ENCODE data around the gene RNU1-4.
"Not testable (repeated sequence)": the region's sequence is repeated elsewhere in the genome, so short reads cannot be mapped to it uniquely, and the experiment has no call there.

The RNU1-4 gene

GRCh38 chr1:16701189-16701588, 39.1 kb upstream of the RNU1-4 start:
- not testable (repeated sequence) for H3K9ac ChIP-seq (ENCODE audit: low read length); H3K4me3 ChIP-seq (ENCODE audit: low read depth in 1 of 2, low read length in 2 of 2); H3K27me3 ChIP-seq (ENCODE audit: control insufficient read depth in 1 of 2, insufficient read depth in 2 of 2, low read length in 2 of 2); H3K27ac ChIP-seq (ENCODE audit: low read depth, low read length); H3K36me3 ChIP-seq (ENCODE audit: insufficient read depth, low read length); H3K9me3 ChIP-seq (ENCODE audit: low read length); H3K4me1 ChIP-seq (ENCODE audit: insufficient read depth, low read length)

GRCh38 chr1:16702280-16702679, 38.0 kb upstream of the RNU1-4 start:
- H3K4me1 ChIP-seq (ENCODE audit: insufficient read depth, low read length); H3K9me3 ChIP-seq (ENCODE audit: low read length); H3K4me3 ChIP-seq (ENCODE audit: low read depth in 1 of 2, low read length in 2 of 2); H3K9ac ChIP-seq (ENCODE audit: low read length); H3K27ac ChIP-seq (ENCODE audit: low read depth, low read length); H3K27me3 ChIP-seq (ENCODE audit: control insufficient read depth in 1 of 2, insufficient read depth in 2 of 2, low read length in 2 of 2); H3K36me3 ChIP-seq (ENCODE audit: insufficient read depth, low read length): not testable (repeated sequence)

DNA sequence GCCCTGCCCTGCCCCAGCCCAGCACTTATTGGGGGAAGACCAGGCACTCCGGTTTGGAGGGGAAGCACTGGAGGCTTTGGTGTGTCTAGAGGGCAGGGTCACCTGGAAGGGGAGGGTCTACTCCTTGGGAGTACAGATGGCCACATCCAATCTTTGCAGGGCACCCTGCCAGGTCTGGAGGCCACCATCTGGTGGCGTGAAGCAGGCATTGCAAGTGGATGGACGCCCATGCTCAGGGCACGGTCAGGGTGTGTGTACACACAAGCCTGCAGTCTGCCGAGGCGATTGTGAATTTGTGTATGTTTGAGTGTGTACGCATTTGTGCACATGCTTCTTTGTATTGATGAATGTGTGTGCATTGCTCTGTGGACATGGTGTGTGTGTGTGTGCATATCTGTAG, 37.2 kb upstream of the RNU1-4 start:
- H3K27me3 ChIP-seq (ENCODE audit: control insufficient read depth in 1 of 2, insufficient read depth in 2 of 2, low read length in 2 of 2); H3K27ac ChIP-seq (ENCODE audit: low read depth, low read length); H3K9me3 ChIP-seq (ENCODE audit: low read length); H3K9ac ChIP-seq (ENCODE audit: low read length); H3K4me1 ChIP-seq (ENCODE audit: insufficient read depth, low read length); H3K4me3 ChIP-seq (ENCODE audit: low read depth in 1 of 2, low read length in 2 of 2); H3K36me3 ChIP-seq (ENCODE audit: insufficient read depth, low read length): not testable (repeated sequence)

DNA sequence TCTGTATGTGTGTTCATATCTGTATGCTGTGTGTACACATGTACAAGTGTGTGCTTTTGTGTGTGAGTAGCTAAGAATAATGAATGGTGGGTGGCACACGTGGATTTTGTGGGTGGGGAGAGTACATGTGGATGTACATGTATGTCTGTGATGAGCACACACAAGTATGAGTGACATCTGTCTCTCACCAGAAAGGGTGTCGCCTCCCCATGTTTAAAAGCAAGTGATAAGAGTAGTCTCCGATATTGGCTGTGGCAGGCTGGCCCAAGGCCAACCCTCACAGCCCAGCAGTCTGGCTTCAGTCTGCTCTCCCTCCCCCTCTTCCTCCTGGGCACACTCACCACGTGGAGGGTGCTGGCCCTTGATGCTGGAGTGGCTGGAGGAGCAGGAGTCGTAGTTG, 36.7 kb upstream of the RNU1-4 start:
- H3K27ac ChIP-seq (ENCODE audit: low read depth, low read length); H3K9me3 ChIP-seq (ENCODE audit: low read length); H3K4me1 ChIP-seq (ENCODE audit: insufficient read depth, low read length); H3K9ac ChIP-seq (ENCODE audit: low read length); H3K4me3 ChIP-seq (ENCODE audit: low read depth in 1 of 2, low read length in 2 of 2); H3K36me3 ChIP-seq (ENCODE audit: insufficient read depth, low read length); H3K27me3 ChIP-seq (ENCODE audit: control insufficient read depth in 1 of 2, insufficient read depth in 2 of 2, low read length in 2 of 2): not testable (repeated sequence)

DNA sequence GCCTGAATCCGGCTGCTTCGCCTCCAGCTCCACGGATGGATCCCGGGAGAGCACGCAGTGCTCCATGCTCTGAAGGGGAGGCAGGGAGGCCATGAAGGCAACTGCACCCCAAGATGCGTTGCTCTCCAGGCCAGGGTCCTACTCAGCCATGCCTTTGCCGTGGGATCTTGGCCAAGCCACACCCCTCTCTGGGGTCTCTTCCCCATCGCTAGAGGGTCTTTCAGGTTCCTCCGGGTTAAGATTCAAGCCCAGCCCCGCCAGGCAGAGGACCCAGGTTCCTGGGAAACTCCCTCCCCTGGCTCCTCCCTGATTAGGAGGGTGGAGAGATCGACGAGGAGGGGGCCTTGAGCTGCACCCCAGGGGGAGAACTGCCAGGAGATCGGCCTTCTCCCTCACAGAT, 36.2 kb upstream of the RNU1-4 start:
- H3K4me1 ChIP-seq (ENCODE audit: insufficient read depth, low read length); H3K4me3 ChIP-seq (ENCODE audit: low read depth in 1 of 2, low read length in 2 of 2); H3K9ac ChIP-seq (ENCODE audit: low read length); H3K27ac ChIP-seq (ENCODE audit: low read depth, low read length); H3K27me3 ChIP-seq (ENCODE audit: control insufficient read depth in 1 of 2, insufficient read depth in 2 of 2, low read length in 2 of 2); H3K9me3 ChIP-seq (ENCODE audit: low read length); H3K36me3 ChIP-seq (ENCODE audit: insufficient read depth, low read length): not testable (repeated sequence)

DNA sequence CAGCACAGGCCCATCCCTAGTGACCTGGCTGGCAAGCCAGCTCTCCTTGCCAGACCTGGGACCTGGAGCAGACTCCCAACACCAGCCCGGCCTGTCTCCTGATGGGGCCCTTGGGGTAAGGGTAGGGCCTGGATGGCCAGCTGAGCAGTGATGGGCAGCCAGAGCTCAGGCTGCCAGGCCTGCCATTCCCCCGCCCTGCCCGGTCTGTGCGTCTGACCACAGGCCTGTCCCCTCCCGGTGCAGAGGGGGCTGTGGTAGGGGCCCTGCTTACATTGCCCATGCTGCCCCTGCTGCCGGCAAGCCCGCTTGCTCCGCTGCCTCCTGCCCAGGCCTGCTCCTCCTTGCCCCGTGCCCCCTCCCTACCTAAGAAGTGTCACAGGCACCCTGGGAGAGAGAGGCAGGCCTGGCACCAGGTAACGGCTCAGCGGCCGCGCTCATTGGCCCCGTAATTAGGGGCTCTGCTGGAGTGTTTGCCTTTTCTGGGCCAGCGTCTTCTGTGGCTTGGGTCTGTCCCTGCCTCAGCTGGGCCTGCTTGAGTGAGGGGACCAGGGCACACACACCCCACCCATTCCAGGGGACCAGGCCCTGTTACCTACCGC, 35.7 kb upstream of the RNU1-4 start:
- H3K36me3 ChIP-seq (ENCODE audit: insufficient read depth, low read length); H3K4me3 ChIP-seq (ENCODE audit: low read depth in 1 of 2, low read length in 2 of 2); H3K9me3 ChIP-seq (ENCODE audit: low read length); H3K4me1 ChIP-seq (ENCODE audit: insufficient read depth, low read length); H3K27me3 ChIP-seq (ENCODE audit: control insufficient read depth in 1 of 2, insufficient read depth in 2 of 2, low read length in 2 of 2); H3K27ac ChIP-seq (ENCODE audit: low read depth, low read length); H3K9ac ChIP-seq (ENCODE audit: low read length): not testable (repeated sequence)

DNA sequence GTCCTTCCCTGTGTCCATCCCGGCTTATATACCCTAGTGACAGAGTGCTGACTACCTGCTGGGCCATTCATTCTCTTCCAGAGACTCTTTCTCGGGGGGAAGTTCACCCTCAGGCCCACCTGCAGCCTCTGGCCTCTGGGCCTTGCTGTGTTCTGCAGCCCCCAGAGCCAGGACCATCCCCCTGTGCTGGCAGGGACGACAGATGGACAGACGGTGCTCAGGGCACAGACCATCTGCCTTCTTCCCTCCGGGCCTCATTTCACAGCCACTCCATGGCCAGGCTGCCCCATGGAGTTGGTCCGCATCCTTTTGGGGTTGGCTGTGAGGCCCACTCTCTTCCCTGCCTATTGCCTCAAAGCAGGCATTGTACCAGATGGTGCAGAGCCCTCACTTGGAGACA, 34.0 kb upstream of the RNU1-4 start:
- H3K36me3 ChIP-seq (ENCODE audit: insufficient read depth, low read length); H3K9me3 ChIP-seq (ENCODE audit: low read length); H3K4me3 ChIP-seq (ENCODE audit: low read depth in 1 of 2, low read length in 2 of 2); H3K27me3 ChIP-seq (ENCODE audit: control insufficient read depth in 1 of 2, insufficient read depth in 2 of 2, low read length in 2 of 2); H3K27ac ChIP-seq (ENCODE audit: low read depth, low read length); H3K4me1 ChIP-seq (ENCODE audit: insufficient read depth, low read length); H3K9ac ChIP-seq (ENCODE audit: low read length): not testable (repeated sequence)

DNA sequence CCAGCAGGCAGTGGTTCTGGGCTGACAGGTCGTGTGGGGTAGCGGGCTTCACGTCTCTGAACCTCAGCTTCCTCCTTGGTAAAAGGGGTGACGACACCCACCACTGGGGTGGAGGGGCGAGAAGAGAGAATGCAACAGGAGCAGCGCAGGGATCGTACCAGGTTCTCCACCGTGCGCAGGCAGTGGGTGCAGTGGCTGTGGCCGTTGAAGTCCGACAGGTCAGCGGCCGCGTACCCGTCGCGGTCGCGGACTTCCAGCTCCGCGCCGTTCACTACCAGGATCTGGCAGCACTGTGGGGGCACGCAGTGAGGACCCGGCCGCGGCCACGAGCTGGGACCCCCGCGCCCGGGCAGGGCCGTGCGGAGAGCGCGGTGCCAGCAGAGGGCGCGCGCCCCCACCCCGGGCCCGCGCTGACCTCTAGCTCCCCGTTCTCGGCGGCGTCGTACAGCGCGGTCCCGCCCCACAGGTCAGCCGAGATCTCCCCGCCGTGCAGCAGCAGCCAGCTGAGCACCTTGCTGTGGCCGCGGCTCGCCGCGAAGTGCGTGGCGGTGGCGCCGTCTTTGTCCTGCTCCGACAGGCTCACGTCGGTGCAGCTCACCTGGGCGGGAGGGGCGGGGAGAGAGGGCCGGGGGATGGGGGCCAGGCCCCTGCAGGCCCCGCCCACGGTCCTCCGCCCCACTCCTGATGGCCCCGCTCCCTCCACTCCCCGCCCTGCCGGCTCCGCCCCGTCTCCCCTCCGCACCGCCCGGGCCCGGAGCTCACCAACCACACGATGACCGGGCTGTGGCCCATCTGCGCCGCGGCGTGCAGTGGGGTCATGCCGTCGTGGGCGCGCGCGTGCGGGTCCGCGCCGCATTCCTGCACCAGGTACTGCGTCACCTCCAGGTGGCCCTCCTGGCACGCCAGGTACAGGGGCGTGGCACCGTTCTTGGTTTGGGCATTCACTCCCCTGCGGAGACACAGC, 32.9 kb upstream of the RNU1-4 start:
- H3K9ac ChIP-seq (ENCODE audit: low read length); H3K4me1 ChIP-seq (ENCODE audit: insufficient read depth, low read length); H3K27ac ChIP-seq (ENCODE audit: low read depth, low read length); H3K9me3 ChIP-seq (ENCODE audit: low read length); H3K4me3 ChIP-seq (ENCODE audit: low read depth in 1 of 2, low read length in 2 of 2); H3K36me3 ChIP-seq (ENCODE audit: insufficient read depth, low read length); H3K27me3 ChIP-seq (ENCODE audit: control insufficient read depth in 1 of 2, insufficient read depth in 2 of 2, low read length in 2 of 2): not testable (repeated sequence)

GRCh38 chr1:16708704-16709103, 31.6 kb upstream of the RNU1-4 start:
- not testable (repeated sequence) for H3K9ac ChIP-seq (ENCODE audit: low read length); H3K36me3 ChIP-seq (ENCODE audit: insufficient read depth, low read length); H3K4me3 ChIP-seq (ENCODE audit: low read depth in 1 of 2, low read length in 2 of 2); H3K27me3 ChIP-seq (ENCODE audit: control insufficient read depth in 1 of 2, insufficient read depth in 2 of 2, low read length in 2 of 2); H3K4me1 ChIP-seq (ENCODE audit: insufficient read depth, low read length); H3K27ac ChIP-seq (ENCODE audit: low read depth, low read length); H3K9me3 ChIP-seq (ENCODE audit: low read length)

DNA sequence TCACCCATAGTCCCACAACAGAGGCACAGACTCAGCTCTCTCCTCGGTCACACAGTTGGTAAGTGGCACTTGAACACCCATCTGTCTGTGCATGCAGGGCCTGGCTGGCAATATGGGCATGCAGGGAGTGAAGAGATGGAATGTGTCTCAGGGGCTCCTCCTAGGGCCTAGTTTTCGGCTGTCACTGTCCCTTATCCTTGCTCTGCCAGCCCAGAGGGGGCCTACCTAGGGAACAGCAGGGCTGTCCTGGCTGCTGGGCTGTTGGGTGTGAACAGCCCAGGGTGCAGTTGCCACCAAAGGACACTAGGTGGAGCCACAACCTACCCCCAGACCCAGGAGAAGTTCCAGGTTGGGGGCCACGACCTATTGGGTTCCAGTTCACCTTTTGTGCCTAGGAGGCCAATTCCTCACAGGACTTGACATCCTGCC, 30.6 kb upstream of the RNU1-4 start:
- not testable (repeated sequence) for H3K36me3 ChIP-seq (ENCODE audit: insufficient read depth, low read length); H3K27me3 ChIP-seq (ENCODE audit: control insufficient read depth in 1 of 2, insufficient read depth in 2 of 2, low read length in 2 of 2); H3K4me3 ChIP-seq (ENCODE audit: low read depth in 1 of 2, low read length in 2 of 2); H3K27ac ChIP-seq (ENCODE audit: low read depth, low read length); H3K4me1 ChIP-seq (ENCODE audit: insufficient read depth, low read length); H3K9ac ChIP-seq (ENCODE audit: low read length); H3K9me3 ChIP-seq (ENCODE audit: low read length)

- H3K36me3 ChIP-seq (ENCODE audit: insufficient read depth, low read length); H3K27me3 ChIP-seq (ENCODE audit: control insufficient read depth in 1 of 2, insufficient read depth in 2 of 2, low read length in 2 of 2); H3K9ac ChIP-seq (ENCODE audit: low read length); H3K4me1 ChIP-seq (ENCODE audit: insufficient read depth, low read length); H3K9me3 ChIP-seq (ENCODE audit: low read length); H3K27ac ChIP-seq (ENCODE audit: low read depth, low read length); H3K4me3 ChIP-seq (ENCODE audit: low read depth in 1 of 2, low read length in 2 of 2): not testable (repeated sequence)
Observed at GRCh38 chr1:16710618-16711017, 29.7 kb upstream of the RNU1-4 start.

- not testable (repeated sequence) for H3K27ac ChIP-seq (ENCODE audit: low read depth, low read length); H3K9ac ChIP-seq (ENCODE audit: low read length); H3K4me3 ChIP-seq (ENCODE audit: low read depth in 1 of 2, low read length in 2 of 2); H3K36me3 ChIP-seq (ENCODE audit: insufficient read depth, low read length); H3K9me3 ChIP-seq (ENCODE audit: low read length); H3K4me1 ChIP-seq (ENCODE audit: insufficient read depth, low read length); H3K27me3 ChIP-seq (ENCODE audit: control insufficient read depth in 1 of 2, insufficient read depth in 2 of 2, low read length in 2 of 2)
Observed at GRCh38 chr1:16712131-16712530, 28.2 kb upstream of the RNU1-4 start.
